SU-DHL-6 (cell line): ENCODE measurements around the gene CDH13.

ENCODE experiments used
- EZH2phosphoT487 ChIP-seq: fragments of 200-600 bp; sonication (generic), shearing (Covaris generic); conservative IDR thresholded peaks from 2 replicates; pipeline ENCODE4 v1.6.1; 2018; ENCODE audit warnings: mild to moderate bottlenecking, antibody characterized with exemption, low read length, moderate library complexity, mixed read lengths
- TF ChIP-seq, protein P1 (sequence below): fragments of 200-600 bp; sonication (generic); IDR thresholded peaks from one replicate; pipeline ENCODE4 v1.5.1; 2017; ENCODE audit warnings: antibody characterized with exemption, mild to moderate bottlenecking, low read length, moderate library complexity; ENCODE audit not compliant: insufficient read depth, poor library complexity, severe bottlenecking

GRCh38 chr16:83407928-83408327 is 781.2 kb downstream of the CDH13 start:
- TF ChIP-seq, protein P1, sequence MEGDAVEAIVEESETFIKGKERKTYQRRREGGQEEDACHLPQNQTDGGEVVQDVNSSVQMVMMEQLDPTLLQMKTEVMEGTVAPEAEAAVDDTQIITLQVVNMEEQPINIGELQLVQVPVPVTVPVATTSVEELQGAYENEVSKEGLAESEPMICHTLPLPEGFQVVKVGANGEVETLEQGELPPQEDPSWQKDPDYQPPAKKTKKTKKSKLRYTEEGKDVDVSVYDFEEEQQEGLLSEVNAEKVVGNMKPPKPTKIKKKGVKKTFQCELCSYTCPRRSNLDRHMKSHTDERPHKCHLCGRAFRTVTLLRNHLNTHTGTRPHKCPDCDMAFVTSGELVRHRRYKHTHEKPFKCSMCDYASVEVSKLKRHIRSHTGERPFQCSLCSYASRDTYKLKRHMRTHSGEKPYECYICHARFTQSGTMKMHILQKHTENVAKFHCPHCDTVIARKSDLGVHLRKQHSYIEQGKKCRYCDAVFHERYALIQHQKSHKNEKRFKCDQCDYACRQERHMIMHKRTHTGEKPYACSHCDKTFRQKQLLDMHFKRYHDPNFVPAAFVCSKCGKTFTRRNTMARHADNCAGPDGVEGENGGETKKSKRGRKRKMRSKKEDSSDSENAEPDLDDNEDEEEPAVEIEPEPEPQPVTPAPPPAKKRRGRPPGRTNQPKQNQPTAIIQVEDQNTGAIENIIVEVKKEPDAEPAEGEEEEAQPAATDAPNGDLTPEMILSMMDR: no peak
- TF ChIP-seq EZH2phosphoT487: no peak
